HG03045 (cell line): ENCODE data around the gene SIPA1L3.
"Not testable (repeated sequence)": the region's sequence is repeated elsewhere in the genome, so short reads cannot be mapped to it uniquely, and the experiment has no call there.

ENCODE experiments used
- ATAC-seq: cut with Tn5 transposase; IDR thresholded peaks from one replicate; pipeline ENCODE4 v1.9.1; 2021; ENCODE audit warnings: mild to moderate bottlenecking, moderate library complexity; ENCODE audit not compliant: unreplicated experiment

SIPA1L3 gene

DNA sequence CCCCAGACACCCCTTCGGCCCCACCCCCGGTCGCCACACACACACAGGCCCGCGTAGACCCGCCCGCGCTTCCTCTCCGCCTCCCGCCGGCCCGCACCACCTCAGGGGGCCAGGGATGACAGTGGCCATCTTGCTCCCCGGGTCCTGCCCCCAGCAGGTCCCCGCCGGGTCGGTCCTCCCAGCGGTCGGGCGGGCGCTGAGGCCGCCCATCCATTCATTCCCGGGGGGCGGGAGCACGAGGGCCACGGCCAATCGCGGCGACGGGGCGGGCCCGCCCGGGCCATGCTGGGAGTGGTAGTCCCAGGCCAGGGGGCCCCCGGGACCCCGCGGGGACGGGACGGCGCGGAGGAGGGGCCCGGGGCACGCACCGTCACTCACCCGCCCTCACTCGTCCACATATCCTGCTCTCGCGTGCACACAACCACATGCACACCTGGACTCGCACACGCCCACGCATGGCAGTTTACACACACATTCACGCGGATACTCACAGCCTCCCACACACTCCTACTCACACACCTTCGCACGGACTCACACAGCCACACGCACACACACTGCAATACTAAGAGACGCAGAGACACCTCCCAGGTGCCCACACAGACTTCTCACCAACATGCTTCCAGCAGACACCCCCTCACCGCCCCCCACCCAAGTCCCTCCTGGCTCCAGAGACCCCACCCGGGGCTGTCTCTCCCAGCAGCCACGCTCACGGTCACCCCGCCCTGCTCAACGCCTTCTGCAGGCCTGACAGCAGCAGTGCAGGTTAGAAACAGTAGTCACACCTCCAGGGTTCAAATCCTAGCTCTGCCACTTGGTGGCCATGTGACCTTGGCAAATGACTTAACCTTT lies 317.2 kb downstream of the SIPA1L3 start, which contains the start of gene DPF1:
DPF1 (minus strand) TSS at position 209 of the 849 bp plus-strand sequence; CDS start at position 129, 80 bp downstream.
- ATAC-seq, result peak; percentile 65

DNA sequence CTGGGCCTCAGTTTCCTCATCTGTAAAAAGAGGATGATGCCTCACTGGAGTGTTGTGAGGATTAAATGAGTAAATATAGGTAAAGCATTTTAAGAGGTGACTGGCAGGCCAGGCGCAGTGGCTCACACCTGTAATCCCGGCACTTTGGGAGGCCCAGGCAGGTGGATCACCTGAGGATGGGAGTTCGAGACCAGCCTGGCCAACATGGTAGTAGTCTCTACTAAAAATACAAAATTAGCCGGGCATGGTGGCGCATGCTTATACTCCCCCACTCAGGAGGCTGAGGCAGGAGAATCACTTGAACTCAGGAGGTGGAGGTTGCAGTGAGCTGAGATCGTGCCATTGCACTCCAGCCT lies 317.8 kb downstream of the SIPA1L3 start:
- ATAC-seq, result not testable (repeated sequence)

DNA sequence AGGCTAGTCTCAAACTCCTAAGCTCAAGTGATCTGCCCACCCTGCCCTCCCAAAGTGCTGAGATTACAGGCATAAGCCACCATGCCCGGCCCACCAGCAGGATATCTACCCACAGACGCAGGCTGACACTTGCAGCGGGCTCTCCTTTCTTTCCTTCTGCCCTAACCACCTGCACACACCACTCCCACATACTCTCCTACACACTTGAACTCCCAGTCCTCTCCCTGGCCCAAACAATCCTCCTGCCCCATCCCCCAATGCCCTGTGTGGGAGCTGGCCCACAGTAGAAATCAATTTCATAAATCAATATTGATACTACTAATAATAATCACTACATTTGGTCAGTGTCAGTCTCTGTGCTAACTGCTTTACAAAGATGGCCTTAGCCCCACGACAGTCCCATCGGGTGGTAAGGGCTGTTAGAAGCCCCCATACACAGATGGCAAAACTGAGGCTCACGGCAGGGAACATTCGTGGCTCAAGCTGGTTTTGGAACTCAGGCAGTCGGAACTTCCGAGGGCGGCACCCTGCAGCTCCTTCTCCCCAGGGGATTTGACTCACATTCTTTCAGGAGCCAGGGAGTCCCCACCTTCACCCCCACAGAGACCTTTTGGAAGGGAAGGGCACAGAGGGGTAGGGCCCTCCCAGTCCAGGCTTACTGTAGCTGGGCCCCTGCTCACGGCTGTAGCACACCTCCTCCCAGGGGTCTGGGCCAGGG lies 320.4 kb downstream of the SIPA1L3 start:
- ATAC-seq, result no peak

DNA sequence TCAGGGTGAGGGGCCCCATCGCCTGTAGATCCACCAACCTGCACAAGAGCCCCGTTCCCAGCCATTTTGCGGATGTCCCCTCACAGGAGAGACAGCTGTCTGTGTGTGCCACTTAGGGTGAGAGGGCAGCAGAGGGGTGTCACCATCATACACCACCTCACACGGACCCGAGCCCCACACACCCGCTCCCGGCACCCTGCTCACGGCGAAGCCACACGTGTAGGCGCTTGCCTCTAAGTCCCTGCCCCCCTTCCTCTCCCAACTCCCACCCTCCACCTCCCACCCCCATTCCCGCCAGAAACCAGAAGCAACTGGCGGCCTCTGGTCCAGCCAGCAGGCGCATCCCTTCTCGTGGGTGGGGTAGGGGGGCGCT lies 321.0 kb downstream of the SIPA1L3 start:
- no peak for ATAC-seq

DNA sequence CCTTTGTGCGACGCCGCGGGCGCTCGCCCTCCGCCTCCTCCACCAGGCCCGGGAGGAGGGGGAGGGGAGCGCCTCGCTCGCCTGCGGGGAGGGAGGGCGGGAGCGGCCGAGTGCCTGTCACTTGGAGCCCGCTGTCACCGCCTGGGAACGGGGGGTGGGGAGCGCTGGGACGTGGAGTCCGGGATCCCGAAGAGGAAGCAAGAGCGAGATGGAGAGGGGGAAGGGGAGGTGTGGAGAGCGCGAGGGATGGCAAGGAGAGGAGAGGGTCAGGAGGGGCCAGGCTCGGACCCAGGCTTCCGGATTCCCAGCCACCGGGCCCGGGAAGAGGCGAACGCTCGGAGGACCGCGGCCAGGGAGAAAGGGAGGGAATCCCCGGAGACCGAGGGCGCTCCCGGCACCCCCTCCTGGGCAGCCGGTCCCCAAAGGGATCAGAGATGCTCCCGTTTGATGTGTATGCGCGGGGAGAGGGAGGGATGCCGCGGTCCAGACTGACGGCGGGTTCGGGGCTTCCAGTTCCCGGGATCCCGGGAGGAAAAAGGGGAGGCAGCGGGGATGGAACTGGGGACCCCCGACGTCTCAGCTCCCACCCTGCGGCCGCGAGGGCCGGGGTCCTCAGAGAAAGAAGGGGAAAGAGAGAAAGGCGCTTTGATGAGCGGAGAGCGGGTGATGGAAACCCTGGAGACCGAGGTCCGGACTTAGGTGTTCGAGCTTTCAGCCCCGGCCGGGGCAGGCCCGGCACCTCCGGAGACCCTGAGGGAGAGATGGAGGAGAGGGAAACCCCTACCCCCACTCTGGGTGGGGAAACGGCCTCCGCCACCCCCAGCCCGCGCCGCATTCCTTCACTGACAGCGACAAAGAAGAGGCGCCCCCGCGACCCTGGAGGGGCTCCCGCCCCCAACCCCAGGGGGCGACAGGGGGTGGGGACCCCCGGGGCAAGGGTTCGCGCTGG lies 321.8 kb downstream of the SIPA1L3 start:
- ATAC-seq, result no peak

DNA sequence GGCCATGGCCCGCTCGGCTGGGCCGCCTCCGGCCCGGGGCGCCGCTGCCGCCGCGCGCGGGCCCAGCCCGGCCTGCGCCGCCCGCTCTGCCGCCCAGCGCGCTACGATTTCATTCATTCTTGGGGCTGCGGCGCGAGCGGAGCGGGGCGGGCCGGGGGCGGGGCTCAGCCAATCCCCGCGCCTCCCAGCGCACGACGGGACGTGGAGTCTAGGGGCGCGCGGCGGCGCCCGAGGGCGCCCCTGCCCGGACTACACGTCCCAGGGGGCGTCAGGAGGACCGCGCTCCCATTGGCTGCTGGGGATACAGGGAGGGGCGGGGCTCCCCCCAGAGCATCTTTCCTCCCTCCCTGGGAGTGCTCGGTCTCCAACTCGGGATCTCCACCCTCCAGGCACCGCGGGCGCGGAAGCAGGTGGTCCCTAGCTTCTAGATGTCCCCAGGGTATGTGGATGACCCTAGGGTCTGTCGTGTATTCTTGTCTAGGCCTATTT lies 322.6 kb downstream of the SIPA1L3 start:
- ATAC-seq, result peak; percentile 56

DNA sequence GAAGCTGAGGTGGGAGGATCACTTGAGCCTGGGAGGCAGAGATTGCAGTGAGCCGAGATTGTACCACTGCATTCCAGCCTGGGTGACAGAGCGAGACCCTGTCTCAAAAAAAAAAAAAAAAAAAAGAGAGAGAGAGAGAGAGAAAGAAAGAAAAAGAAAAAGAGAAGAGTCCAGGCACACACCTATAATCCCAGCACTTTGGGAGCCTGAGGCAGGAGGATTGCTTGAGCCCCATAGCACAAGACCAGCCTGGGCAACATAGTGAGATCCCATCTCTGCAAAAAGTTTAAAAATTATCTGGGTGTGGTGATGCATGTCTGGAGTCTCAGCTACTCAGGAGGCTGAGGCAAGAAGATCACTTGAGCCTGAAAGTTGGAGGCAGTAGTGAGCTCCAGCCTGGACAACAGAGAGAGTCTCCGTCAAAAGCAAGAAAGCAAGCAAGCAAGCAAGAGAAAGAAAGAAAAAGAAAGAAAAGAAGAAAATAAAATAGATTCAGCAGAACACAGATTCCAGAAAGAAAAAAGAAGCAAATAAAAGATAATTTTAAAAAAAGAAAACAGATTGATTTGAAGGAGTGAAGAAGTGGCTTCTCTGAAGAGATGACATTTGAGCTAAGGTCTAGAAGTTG lies 323.6 kb downstream of the SIPA1L3 start:
- not testable (repeated sequence) for ATAC-seq

DNA sequence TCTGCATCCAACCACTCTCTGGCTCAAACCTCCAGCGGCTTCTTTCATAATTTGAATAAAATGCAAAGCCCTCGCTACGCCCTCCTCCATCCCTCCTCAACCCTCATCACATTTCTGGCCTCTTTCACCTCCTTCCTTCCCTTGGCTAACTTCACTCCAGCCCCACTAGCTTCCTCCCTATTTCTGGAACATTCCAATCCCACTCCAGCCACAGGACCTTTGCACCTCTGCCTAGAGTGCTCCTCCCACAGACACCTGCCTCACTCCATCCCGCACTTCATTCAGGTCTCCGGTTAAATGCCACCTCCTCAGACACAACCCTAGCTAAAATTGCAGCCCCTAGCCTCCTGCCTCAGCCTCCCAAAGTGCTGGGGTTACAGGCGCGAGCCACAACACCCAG lies 324.9 kb downstream of the SIPA1L3 start:
- no peak for ATAC-seq

DNA sequence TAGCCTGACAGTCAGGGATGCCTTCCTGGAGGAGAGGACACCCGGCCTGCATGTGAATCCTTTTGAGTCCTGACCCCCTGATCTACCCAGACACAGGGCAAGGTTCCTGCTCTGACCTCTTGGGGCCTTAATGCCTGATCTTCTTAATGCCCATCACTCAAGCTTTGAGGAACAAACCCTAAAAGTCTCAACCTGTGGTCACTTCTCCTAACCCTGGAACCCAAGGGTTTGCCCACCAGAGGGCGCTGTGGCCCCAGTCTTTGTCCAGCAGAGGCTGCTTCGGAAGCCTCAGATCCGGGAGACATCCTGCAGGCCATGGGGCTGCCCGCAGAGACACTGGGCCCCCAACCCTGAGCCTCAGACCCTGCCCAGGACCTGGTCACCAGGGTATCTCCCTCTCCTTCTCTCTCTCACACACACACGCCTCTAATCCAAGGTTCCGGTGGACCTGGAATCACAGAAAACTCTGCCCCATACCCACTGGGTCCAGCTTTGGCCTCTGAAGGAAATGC lies 326.8 kb downstream of the SIPA1L3 start:
- no peak for ATAC-seq

DNA sequence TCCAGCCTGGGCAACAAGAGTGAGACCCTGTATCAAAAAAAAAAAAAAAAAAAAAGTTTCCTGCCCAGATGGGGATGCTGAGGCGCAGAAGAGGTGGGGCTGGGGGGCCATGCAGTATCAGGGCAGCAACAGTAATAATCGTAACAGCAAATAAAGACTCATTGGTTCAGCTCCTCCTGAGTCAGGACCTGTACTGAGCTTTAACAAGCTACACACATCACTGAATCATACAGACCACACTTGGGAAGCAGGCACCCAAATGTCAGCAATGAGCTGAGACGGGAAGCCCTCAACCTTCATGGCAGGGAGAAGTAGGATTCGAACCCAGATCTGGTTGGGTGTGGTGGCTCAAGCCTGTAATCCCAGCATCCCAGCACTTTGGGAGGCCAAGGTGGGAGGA lies 327.6 kb downstream of the SIPA1L3 start:
- no peak for ATAC-seq

DNA sequence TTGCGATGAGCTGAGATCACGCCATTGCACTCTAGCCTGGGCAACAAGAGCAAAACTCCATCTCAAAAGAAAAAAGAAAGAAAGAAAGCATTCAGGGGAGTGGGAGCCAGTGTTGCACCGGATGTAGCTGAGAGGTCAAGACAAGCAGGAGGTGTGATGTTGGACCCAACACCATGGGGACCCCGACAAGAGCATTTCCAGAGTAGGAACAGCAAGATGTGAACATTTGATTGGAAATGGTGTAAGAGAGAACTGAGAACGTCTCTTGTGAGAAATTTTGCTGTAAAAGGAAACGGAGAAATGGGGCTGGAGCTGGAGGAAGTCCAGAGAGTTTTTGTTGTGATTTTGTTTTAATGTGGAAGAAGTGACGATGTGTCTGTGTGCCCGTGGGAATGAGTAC lies 332.8 kb downstream of the SIPA1L3 start:
- ATAC-seq, result no peak

DNA sequence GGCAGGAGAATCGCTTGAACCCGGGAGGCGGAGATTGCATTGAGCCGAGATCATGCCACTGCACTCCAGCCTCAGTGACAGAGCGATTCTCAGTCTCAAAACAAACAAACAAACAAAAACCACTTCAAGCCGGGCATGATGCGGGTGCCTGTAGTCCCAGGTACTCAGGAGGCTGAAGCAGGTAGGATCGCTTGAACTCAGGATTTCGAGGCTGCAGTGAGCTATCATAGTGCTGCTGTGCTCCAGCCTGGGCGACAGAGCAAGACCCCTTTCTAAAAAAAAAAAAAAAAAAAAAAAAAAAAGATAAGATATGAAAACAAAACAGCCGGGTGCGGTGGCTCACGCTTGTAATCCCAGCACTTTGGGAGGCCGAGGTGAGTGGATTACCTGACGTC lies 336.3 kb downstream of the SIPA1L3 start:
- ATAC-seq, result no peak

DNA sequence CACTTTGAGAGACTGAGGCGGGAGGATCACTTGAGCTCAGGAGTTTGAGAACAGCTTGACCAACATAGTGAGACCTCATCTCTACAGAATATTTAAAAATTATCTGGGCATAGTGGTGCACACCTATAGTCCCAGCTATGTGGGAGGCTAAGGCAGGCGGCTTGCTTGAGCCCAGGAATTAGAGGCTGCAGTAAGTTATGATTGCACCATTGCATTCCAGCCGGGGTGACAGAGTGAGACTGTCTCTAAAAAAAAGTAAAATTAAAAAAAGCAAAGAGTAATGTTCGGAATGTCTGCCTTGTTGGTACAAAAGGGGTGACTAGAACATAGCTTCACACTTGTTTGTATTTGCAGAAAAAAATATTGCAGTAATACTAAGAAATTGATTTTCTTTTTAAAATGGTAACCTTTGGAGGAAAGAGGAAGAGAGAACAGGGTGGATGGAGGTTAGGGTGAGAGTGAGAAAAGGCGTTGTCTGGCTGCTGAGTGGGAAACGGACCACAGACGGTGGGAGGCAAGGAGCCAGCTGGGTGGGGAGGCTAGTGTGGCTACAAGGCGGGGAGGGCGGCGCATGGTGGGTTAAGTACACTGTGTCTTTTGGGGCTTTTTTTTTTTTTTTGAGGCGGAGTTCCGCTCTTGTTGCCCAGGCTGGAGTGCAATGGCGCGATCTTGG lies 339.0 kb downstream of the SIPA1L3 start:
- ATAC-seq, result no peak

DNA sequence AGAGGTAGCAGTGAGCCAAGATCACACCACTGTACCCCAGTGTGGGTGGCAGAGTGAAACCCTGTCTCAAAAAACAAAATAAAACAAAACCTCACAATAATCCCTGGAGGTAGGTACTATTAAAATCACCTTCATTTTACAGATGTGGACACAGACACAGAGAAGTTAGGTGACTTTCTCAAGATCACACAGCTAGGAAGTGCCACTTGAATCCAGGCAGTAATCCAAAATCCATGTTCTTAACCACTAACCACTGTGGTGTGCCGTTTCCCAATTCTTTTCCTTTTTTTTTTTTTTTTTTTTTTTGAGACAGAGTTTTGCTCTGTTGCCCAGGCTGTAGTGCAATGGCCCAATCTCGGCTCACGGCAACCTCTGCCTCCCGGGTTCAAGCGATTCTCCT lies 340.1 kb downstream of the SIPA1L3 start:
- ATAC-seq, result no peak

DNA sequence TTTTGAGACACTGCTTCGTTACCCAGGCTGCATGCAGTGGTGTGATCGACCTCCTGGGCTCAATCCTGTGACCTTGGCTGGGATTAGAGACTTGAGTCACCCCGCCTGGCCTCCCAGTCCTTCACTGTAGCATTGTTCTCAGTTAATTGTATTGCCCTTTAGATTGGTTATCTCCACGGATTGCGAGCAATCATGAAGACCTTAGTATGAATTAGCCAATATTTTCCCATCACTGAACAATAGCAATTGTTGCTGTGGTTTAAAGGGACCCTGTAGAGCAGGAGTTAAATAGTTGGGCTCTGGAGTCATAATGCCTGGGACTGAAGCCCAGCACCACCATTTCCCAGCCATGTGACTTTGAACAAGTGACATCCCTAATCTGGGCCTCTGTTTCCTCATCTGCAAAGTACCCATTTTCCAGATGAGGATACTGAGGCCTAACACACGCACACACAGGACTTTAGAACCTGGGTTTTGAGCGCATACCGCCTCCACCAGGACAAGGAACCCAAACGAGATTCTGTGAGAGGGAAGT lies 340.8 kb downstream of the SIPA1L3 start:
- ATAC-seq, result no peak

DNA sequence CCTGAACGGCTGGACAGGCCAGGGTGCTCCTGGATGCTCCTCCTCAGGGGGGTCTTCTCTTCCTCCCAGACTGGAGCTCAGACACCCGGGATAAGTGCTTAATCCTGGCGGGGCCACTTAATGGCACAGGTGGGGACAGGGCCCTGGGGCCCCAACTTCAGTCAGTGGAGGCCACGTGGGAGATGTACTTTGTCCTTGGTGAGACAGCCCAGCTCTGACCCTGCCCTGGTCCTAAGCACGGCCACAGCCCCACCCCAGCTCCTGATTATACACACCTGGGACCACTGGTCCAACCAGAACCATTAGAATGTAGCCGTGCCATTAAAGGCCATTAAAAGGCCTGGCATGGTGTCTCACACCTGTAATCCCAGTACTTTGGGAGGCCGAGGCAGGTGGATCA lies 341.4 kb downstream of the SIPA1L3 start:
- no peak for ATAC-seq

DNA sequence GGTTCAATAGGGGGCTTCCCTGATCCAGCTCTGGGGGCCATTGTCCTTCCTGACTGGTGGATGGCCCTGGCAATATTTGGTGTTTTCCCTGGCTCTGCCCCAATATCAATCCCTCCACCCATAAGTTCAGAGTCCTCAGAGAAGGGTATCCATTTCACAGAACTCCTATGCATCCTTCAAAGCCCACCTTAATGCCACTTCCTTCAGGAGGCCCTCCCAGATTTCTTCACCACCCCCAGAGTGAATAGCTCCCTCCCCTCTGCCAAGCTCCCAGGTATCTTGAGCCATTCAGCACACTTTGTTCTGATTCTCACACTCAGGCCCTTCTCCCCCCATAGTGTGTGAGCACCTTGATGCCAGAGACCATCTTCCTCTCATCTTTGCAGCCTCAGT lies 343.4 kb downstream of the SIPA1L3 start:
- ATAC-seq, result no peak

DNA sequence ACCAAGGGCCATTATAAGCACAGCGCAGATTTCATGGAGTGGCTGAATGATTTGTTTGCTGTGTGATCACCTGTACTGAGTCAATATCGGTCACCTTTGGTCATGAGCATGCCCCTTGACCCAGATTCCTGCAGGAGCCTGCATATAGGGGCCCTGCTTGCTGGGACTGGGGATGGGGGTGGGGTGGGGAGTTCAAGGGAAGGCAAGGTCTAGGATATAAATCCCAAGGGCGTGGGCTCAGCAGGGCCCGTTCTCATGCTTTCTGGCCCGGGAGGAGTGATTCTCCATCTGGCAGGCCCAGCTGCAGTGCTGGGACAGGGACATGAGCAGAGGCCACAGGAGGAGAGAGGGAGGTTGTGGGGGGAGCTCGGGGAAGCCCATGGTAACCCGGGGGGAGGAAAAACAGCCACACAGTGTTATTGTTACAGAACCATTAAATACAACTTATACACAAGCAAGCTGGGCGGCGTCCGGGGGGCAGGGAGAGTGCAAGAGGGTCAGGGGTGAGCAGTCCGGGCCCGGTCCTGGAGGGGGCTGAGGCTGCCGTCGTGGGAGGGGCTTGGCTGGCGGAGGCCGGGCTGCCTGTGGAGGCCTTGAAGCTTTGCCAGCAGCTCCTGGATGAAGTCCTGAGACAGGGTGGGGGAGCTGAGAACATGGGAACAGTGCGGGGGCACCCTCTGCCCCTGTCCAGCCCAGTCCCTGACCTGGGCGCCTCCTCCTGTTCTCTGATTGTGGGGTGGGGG lies 344.0 kb downstream of the SIPA1L3 start:
- no peak for ATAC-seq

DNA sequence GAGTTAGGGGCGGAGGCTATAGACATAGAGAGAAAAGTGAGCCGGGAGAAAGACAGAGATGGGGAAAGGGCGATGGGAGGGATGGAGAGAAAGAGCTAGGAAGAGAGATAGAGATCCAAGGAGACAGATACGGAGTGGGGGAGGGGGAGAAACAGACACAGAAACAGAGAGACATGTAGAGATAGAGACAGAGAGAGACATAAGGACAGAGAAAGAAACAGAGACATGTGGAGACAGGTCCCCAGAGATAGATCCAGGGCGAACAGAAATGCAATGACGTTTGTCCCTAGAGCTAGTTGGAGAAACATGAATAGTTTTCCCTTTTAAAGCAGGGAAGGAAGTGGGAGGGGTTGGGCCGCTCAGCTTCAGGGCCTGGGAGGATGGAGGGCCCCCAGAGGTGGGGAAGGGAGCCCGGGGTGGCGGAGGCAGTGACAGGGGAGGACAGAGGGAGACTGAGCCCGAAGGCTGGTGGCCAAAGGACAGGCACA lies 344.6 kb downstream of the SIPA1L3 start:
- ATAC-seq, result no peak
